ENCODE data around the gene ABHD8.

ABHD8 gene

DNA sequence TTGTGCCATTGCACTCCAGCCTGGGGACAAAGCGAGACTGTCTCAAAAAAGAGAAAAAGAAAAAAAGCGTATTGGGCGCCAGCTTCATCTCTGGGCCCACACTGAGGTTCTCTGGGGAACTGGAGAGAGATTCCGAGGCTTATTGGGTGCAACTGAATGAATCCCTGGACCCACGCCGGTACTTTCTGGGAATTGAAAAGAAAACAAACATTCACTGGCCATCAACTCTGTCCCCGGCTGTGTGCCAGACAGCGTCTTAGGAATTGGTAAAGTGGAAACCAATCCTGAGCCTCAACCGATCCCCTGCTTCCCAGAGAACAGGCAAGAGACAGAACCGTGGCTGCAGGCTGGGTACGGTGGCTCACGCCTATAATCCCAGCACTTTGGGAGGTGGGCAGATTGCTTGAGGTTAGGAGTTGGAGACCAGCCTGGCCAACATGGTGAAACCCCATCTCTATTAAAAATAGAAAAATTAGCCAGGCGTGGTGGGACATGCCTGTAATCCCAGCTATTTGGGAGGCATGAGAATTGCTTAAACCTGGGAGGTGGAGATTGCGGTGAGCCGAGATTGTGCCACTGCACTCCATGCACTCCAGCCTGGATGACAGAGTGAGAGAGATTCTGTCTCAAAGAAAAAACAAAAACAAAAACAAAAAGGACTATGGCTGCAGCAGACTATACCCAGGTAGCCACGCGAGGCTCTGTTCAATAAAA, 22.8 kb upstream of the ABHD8 start:
- Histone ChIP-seq H3K9me3 (ENCODE audit: insufficient read depth, low read depth, low read length) (no peaks in the 10 kb centered on the region), H3K27me3 (ENCODE audit: insufficient read depth, low read length) (peaks cover 7% of the 10 kb centered on the region), H3K4me1 (ENCODE audit: insufficient read depth, low read length) (0 out of 2 replicates have a peak, but pooled peaks cover 4% of the 10 kb centered on the region), H3K4me3 (ENCODE audit: low read length) (no peak overlapping the region), H3K36me3 (ENCODE audit: insufficient read depth, low read length) (peaks cover 27% of the 10 kb centered on the region), H3K27ac (ENCODE audit: low read depth, low read length) (no peak overlapping the region; the same call in 1 of the 2 replicates), H3K9ac (ENCODE audit: low read depth, low read length) (no peak overlapping the region)
- WGBS = 96% methylated on average over 17 of the region's 17 CpGs

DNA sequence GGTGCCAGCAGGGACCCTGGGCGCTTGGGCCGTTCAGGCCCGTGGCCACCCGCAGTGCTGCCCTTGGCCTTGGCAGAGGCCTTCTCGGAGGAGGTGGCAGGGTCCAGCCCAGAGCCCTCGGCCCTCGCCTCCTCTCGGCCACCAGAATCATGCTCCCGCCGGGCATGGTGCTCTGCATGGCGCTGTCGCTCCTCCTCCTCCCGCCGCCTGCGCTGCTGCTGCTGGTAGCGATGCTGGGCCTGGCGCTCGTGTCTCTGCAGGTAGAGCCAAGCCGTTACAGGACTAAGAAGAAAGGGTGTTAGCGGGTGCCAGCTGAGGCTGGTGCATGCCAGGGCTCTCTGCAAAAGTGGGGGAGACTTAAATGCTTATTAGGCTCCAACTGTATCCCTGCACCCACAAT, 21.9 kb upstream of the ABHD8 start:
- Histone ChIP-seq H3K4me1 (ENCODE audit: insufficient read depth, low read length) (0 out of 2 replicates have a peak, but pooled peaks cover 4% of the 10 kb centered on the region), H3K27ac (ENCODE audit: low read depth, low read length) (no peak overlapping the region), H3K9me3 (ENCODE audit: insufficient read depth, low read depth, low read length) (no peaks in the 10 kb centered on the region), H3K9ac (ENCODE audit: low read depth, low read length) (no peak overlapping the region), H3K27me3 (ENCODE audit: insufficient read depth, low read length) (peaks cover 7% of the 10 kb centered on the region), H3K4me3 (ENCODE audit: low read length) (no peak overlapping the region), H3K36me3 (ENCODE audit: insufficient read depth, low read length) (peaks cover 35% of the 10 kb centered on the region)
- WGBS = 97% methylated on average over 20 of the region's 20 CpGs

DNA sequence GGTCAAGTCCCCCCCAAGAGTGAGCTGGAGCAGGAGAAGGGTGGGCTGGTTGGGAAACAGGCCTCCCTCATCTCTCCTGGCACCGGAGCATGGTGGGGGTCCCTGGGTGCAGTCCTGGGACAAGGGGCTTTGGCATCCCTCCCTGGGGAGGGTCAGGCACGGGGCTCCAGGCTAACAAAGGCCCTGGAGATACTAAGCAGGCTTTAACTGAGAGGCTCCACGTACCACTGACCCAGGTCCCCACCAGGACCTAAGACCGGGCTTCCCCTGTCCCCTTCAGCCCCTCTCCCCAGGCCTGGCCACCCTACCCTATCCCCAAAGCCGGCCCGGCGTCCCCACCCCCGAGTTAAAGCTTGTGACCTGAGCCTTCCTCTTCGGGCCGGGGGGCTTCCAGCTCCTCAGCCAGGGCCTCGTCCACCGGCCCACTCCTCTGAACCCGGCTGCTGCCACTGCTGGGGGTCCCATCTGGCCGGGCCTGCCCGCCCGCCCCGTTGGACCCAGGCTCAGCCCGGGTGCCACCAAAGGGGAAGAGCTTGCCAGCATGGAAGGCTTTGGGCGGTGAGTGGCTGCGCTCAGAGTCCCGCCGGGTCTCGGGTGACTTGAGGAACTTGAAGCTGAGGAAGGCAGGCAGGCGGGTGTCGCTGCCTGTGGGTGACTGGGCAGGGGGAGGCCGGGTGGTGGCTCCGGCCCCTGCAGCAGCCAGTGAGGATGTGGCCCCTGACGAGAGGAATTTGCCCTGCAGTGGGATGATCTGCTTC, 21.3 kb upstream of the ABHD8 start:
- Histone ChIP-seq H3K27ac (ENCODE audit: low read depth, low read length) (no peak overlapping the region), H3K36me3 (ENCODE audit: insufficient read depth, low read length) (peaks cover 40% of the 10 kb centered on the region), H3K4me3 (ENCODE audit: low read length) (no peak overlapping the region), H3K9me3 (ENCODE audit: insufficient read depth, low read depth, low read length) (no peaks in the 10 kb centered on the region), H3K27me3 (ENCODE audit: insufficient read depth, low read length) (peaks cover 4% of the 10 kb centered on the region), H3K4me1 (ENCODE audit: insufficient read depth, low read length) (0 out of 2 replicates have a peak, but pooled peaks cover 4% of the 10 kb centered on the region), H3K9ac (ENCODE audit: low read depth, low read length) (no peak overlapping the region)
- WGBS = 94% methylated on average over 28 of the region's 28 CpGs

DNA sequence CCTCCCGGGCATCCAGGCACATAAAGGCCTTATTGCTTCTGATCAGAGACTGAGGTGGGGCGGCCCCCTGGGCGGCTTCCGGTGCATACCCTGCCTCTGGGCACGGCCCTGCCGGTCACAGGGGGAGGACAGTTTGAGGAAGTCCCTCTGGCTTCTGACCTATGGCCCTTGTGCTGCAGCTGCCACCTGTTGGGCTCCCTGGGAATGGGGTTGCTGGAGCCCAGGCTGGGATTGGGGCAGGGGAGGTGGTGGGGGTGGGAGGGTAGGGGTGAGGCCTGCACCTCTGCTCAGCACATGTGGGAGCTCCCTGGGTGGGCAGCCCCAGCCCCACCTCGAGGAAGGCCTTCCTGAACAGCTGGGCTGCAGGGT, 20.7 kb upstream of the ABHD8 start:
- Histone ChIP-seq H3K36me3 (ENCODE audit: insufficient read depth, low read length) (peaks cover 45% of the 10 kb centered on the region), H3K27me3 (ENCODE audit: insufficient read depth, low read length) (no peaks in the 10 kb centered on the region; the same call in 1 of the 2 replicates), H3K4me1 (ENCODE audit: insufficient read depth, low read length) (0 out of 2 replicates have a peak, but pooled peaks cover 4% of the 10 kb centered on the region), H3K27ac (ENCODE audit: low read depth, low read length) (no peak overlapping the region), H3K9ac (ENCODE audit: low read depth, low read length) (no peak overlapping the region), H3K4me3 (ENCODE audit: low read length) (no peak overlapping the region), H3K9me3 (ENCODE audit: insufficient read depth, low read depth, low read length) (no peaks in the 10 kb centered on the region)
- 89% methylated on average over 7 of the region's 7 CpGs for WGBS

GRCh38 chr19:17323300-17323963, 20.2 kb upstream of the ABHD8 start:
- no peak overlapping the region for H3K4me3 ChIP-seq (ENCODE audit: low read length)
- H3K4me1 ChIP-seq (ENCODE audit: insufficient read depth, low read length) = 0 out of 2 replicates have a peak, but pooled peaks cover 4% of the 10 kb centered on the region
- no peaks in the 10 kb centered on the region for H3K9me3 ChIP-seq (ENCODE audit: insufficient read depth, low read depth, low read length)
- H3K27me3 ChIP-seq (ENCODE audit: insufficient read depth, low read length) = no peaks in the 10 kb centered on the region
- 96% methylated on average over 56 of the region's 56 CpGs for WGBS
- no peak overlapping the region for H3K27ac ChIP-seq (ENCODE audit: low read depth, low read length)
- H3K9ac ChIP-seq (ENCODE audit: low read depth, low read length) = no peak overlapping the region
- H3K36me3 ChIP-seq (ENCODE audit: insufficient read depth, low read length) = peaks cover 48% of the 10 kb centered on the region

DNA sequence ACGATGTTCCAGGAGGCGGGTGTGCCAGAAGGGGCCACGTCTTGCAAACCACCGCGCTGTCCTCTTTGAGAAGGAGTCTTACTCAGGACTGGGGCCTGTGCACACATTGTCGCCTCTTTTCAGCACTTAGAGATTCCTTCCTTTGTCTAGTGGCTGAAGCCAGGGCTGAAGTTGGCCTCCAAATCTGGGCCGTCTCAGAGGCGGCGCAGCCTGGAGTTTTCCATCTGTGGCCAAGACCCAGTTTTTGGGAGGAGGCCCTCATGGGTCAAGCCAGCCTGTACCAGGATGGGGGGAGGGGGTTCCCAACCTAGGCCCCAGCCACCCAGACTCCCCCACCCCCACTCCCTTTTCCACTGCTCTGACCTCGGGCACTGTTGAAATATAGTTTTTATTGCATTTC, 19.6 kb upstream of the ABHD8 start:
- Histone ChIP-seq H3K27ac (ENCODE audit: low read depth, low read length) (0 out of 2 replicates have a peak overlapping the region, but pooled peaks have one; percentile 1), H3K9me3 (ENCODE audit: insufficient read depth, low read depth, low read length) (no peaks in the 10 kb centered on the region), H3K27me3 (ENCODE audit: insufficient read depth, low read length) (no peaks in the 10 kb centered on the region), H3K36me3 (ENCODE audit: insufficient read depth, low read length) (peaks cover 48% of the 10 kb centered on the region), H3K9ac (ENCODE audit: low read depth, low read length) (0 out of 2 replicates have a peak overlapping the region, but pooled peaks have one; percentile 1), H3K4me3 (ENCODE audit: low read length) (no peak overlapping the region), H3K4me1 (ENCODE audit: insufficient read depth, low read length) (0 out of 2 replicates have a peak, but pooled peaks cover 4% of the 10 kb centered on the region)
- 93% methylated on average over 9 of the region's 10 CpGs for WGBS

GRCh38 chr19:17321655-17322489, 18.6 kb upstream of the ABHD8 start:
- peaks cover 48% of the 10 kb centered on the region for H3K36me3 ChIP-seq (ENCODE audit: insufficient read depth, low read length)
- no peak overlapping the region for H3K4me3 ChIP-seq (ENCODE audit: low read length)
- H3K4me1 ChIP-seq (ENCODE audit: insufficient read depth, low read length) = 0 out of 2 replicates have a peak, but pooled peaks cover 3% of the 10 kb centered on the region
- H3K9ac ChIP-seq (ENCODE audit: low read depth, low read length) = no peak overlapping the region
- 0 out of 2 replicates have a peak overlapping the region, but pooled peaks have one; percentile 35 for H3K27ac ChIP-seq (ENCODE audit: low read depth, low read length)
- 93% methylated on average over 19 of the region's 19 CpGs for WGBS
- H3K9me3 ChIP-seq (ENCODE audit: insufficient read depth, low read depth, low read length) = no peaks in the 10 kb centered on the region
- no peaks in the 10 kb centered on the region for H3K27me3 ChIP-seq (ENCODE audit: insufficient read depth, low read length)

DNA sequence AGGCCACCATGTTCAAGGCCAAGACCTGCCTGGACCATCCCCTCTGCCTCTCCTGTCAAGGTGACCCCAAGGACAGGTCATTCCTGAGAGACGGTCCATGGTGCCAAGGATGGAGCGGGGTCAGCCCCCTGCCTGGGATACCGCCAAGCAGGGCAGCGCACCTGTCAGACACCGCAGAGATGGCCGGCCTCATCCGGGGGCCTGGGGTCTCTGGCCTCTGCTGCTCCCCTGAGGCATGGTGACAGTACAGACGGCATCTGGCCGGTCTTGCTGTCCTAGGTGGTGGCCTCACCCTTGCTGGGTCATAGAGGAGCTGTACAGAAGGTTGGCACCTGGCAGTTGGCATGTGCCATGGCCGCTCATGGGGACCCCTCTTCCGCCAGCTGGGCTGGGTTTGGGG, 17.2 kb upstream of the ABHD8 start:
- Histone ChIP-seq H3K27me3 (ENCODE audit: insufficient read depth, low read length) (no peaks in the 10 kb centered on the region), H3K4me1 (ENCODE audit: insufficient read depth, low read length) (no peaks in the 10 kb centered on the region), H3K9me3 (ENCODE audit: insufficient read depth, low read depth, low read length) (no peaks in the 10 kb centered on the region), H3K36me3 (ENCODE audit: insufficient read depth, low read length) (peaks cover 50% of the 10 kb centered on the region), H3K9ac (ENCODE audit: low read depth, low read length) (no peak overlapping the region), H3K4me3 (ENCODE audit: low read length) (no peak overlapping the region), H3K27ac (ENCODE audit: low read depth, low read length) (no peak overlapping the region)
- 86% methylated on average over 11 of the region's 11 CpGs for WGBS

DNA sequence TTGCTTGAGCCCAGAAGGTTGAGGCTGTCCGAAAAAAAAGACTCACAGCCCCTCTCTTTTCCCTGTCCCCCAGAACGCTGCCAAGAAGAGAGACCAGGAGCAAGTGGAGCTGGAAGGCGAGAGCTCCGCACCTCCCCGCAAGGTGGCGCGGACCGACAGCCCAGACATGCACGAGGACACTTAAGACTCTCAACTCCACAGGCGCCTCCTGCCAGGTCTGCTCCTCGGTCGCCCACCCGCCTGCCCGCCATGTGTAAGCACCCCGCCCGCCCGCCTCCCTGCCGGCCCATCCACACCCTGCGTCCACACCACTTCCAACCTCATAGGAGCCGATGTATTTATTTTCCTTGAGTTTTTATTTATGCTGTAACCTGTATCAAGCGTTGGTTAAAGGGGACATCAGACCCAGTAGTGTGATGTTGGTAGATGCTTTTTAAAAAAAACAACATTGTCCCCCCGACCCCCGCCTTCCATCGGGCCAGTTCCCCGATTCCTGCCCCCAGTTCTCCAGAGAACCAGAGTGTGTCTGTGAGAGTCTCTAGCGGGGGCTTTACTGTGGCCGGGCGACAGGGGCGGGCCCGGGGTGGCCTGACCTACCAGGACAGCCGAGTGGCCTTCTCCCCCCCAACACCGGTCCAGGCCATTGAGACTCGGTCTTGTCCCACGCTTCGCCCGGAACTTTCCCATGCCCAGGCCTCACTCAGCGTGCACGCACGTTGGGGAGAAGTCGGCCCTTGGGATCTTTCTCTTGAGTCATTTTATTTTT, 16.4 kb upstream of the ABHD8 start:
- Histone ChIP-seq H3K4me1 (ENCODE audit: insufficient read depth, low read length) (no peaks in the 10 kb centered on the region), H3K36me3 (ENCODE audit: insufficient read depth, low read length) (peaks cover 50% of the 10 kb centered on the region), H3K9ac (ENCODE audit: low read depth, low read length) (no peak overlapping the region), H3K27me3 (ENCODE audit: insufficient read depth, low read length) (no peaks in the 10 kb centered on the region), H3K9me3 (ENCODE audit: insufficient read depth, low read depth, low read length) (no peaks in the 10 kb centered on the region), H3K27ac (ENCODE audit: low read depth, low read length) (no peak overlapping the region), H3K4me3 (ENCODE audit: low read length) (no peak overlapping the region)
- 95% methylated on average over 39 of the region's 40 CpGs for WGBS

GRCh38 chr19:17318966-17319365, 15.7 kb upstream of the ABHD8 start:
- H3K36me3 ChIP-seq (ENCODE audit: insufficient read depth, low read length) = peaks cover 57% of the 10 kb centered on the region
- H3K27me3 ChIP-seq (ENCODE audit: insufficient read depth, low read length) = no peaks in the 10 kb centered on the region
- no peak overlapping the region for H3K4me3 ChIP-seq (ENCODE audit: low read length)
- no peaks in the 10 kb centered on the region for H3K9me3 ChIP-seq (ENCODE audit: insufficient read depth, low read depth, low read length)
- no peaks in the 10 kb centered on the region for H3K4me1 ChIP-seq (ENCODE audit: insufficient read depth, low read length)
- no peak overlapping the region for H3K9ac ChIP-seq (ENCODE audit: low read depth, low read length)
- 94% methylated on average over 6 of the region's 6 CpGs for WGBS
- H3K27ac ChIP-seq (ENCODE audit: low read depth, low read length) = no peak overlapping the region

Data from HUES64 (cell line).